Erythroblast (primary cell): ENCODE data around the gene DRAP1.
"Not testable (repeated sequence)": the region's sequence is repeated elsewhere in the genome, so short reads cannot be mapped to it uniquely, and the experiment has no call there.

Experiments used
- DNase-seq, 2 experiments: peaks; one replicate each; lab custom pipeline; 2025; lab: John Stamatoyannopoulos, UW
- GATA1 ChIP-seq: IDR thresholded peaks from 2 replicates; pipeline ENCODE4 v1.6.1; 2011; ENCODE audit warnings: low read depth, mild to moderate bottlenecking, control low read depth, low read length, moderate library complexity
- POLR2A ChIP-seq: IDR thresholded peaks from 2 replicates; pipeline ENCODE4 v1.6.1; 2011; ENCODE audit warnings: mild to moderate bottlenecking, low read length

Gene DRAP1

GRCh38 chr11:65944191-65944590 is 25.0 kb downstream of the DRAP1 start:
- TF ChIP-seq GATA1, result no peak
- TF ChIP-seq POLR2A, result no peak
- no peak for DNase-seq

GRCh38 chr11:65944767-65945166 is 25.5 kb downstream of the DRAP1 start:
- no peak for TF ChIP-seq POLR2A
- TF ChIP-seq GATA1, result no peak
- no peak for DNase-seq

GRCh38 chr11:65945430-65945911 is 26.2 kb downstream of the DRAP1 start, which contains the start of gene TSGA10IP:
TSS of gene TSGA10IP (plus strand) at chr11:65945480. CDS start at chr11:65945676, 196 bp downstream.
- DNase-seq, result no peak
- no peak for TF ChIP-seq GATA1
- no peak for TF ChIP-seq POLR2A

- TF ChIP-seq GATA1, result no peak
- TF ChIP-seq POLR2A, result no peak
- no peak for DNase-seq
These were observed 26.8 kb downstream of the DRAP1 start for GRCh38 chr11:65945941-65946558.

- DNase-seq, result no peak
- no peak for TF ChIP-seq GATA1
These were observed 27.4 kb downstream of the DRAP1 start for GRCh38 chr11:65946655-65947054.

- TF ChIP-seq GATA1 (no peak), POLR2A (no peak)
- no peak for DNase-seq
These were observed 27.9 kb downstream of the DRAP1 start for GRCh38 chr11:65947133-65947532.

- DNase-seq, result no peak
These were observed 28.4 kb downstream of the DRAP1 start for GRCh38 chr11:65947603-65948125.

GRCh38 chr11:65950711-65951110 is 31.5 kb downstream of the DRAP1 start:
- not testable (repeated sequence) for DNase-seq

More at GRCh38 chr11:65947603-65948125, 28.4 kb downstream of the DRAP1 start:
- TF ChIP-seq GATA1, result no peak

GRCh38 chr11:65951641-65952040 is 32.4 kb downstream of the DRAP1 start:
- DNase-seq, result not testable (repeated sequence)

- DNase-seq, result no peak
- TF ChIP-seq POLR2A (no peak), GATA1 (no peak)
These were observed 32.9 kb downstream of the DRAP1 start for GRCh38 chr11:65952052-65952521.

- TF ChIP-seq POLR2A (no peak), GATA1 (no peak)
- DNase-seq, result no peak
These were observed 34.2 kb downstream of the DRAP1 start for GRCh38 chr11:65953471-65953870.

- TF ChIP-seq GATA1, result no peak
- TF ChIP-seq POLR2A, result no peak
- no peak for DNase-seq
These were observed 35.5 kb downstream of the DRAP1 start for GRCh38 chr11:65954771-65955170.

GRCh38 chr11:65958291-65958690 is 39.1 kb downstream of the DRAP1 start:
- TF ChIP-seq GATA1, result no peak
- no peak for TF ChIP-seq POLR2A
- DNase-seq, result no peak

GRCh38 chr11:65958774-65959420 is 39.7 kb downstream of the DRAP1 start:
- DNase-seq, result no peak
- TF ChIP-seq GATA1 (no peak), POLR2A (no peak)

- DNase-seq, result no peak
- no peak for TF ChIP-seq POLR2A
- TF ChIP-seq GATA1, result no peak
These were observed 41.6 kb downstream of the DRAP1 start for GRCh38 chr11:65960824-65961266.
